Neural cell (in vitro differentiated cells): ENCODE results near the gene IRX6. TPM values are rescaled to one million over a fixed set of nuclear protein-coding genes. Genes with fewer than 3 reads are reported as not detected.

Source experiments
- H2AFZ ChIP-seq: fragments of 200-600, 300-800 bp; sonication (generic), shearing (Covaris generic); 2 replicates; pipeline ENCODE4 v1.6.0; 2014; ENCODE audit warnings: low read depth, mild to moderate bottlenecking, antibody characterized with exemption, low read length, moderate library complexity
- H3F3A ChIP-seq: fragments of 200-600 bp; shearing (Covaris generic); 2 replicates; pipeline ENCODE4 v1.6.1; 2016; ENCODE audit warnings: mild to moderate bottlenecking, moderate library complexity, mixed read lengths, antibody characterized with exemption, low read length; ENCODE audit not compliant: insufficient read depth, poor library complexity, severe bottlenecking
- H3K27ac ChIP-seq: fragments of 200-600, 300-800 bp; sonication (generic), shearing (Covaris generic); 2 replicates; pipeline ENCODE4 v1.5.1; 2014; ENCODE audit warnings: mild to moderate bottlenecking, low read length, moderate library complexity
- H3K27me3 ChIP-seq: fragments of 300-800, 200-600 bp; sonication (generic), shearing (Covaris generic); 2 replicates; pipeline ENCODE4 v1.6.0; 2014; ENCODE audit warnings: mild to moderate bottlenecking, low read depth, low read length, moderate library complexity; ENCODE audit not compliant: insufficient read depth
- H3K36me3 ChIP-seq: fragments of 300-800, 200-600 bp; sonication (generic), shearing (Covaris generic); 2 replicates; pipeline ENCODE4 v1.5.1; 2014; ENCODE audit warnings: mild to moderate bottlenecking, antibody characterized with exemption, low read length, moderate library complexity; ENCODE audit not compliant: insufficient read depth
- H3K4me2 ChIP-seq: fragments of 300-800, 200-600 bp; sonication (generic), shearing (Covaris generic); 2 replicates; pipeline ENCODE4 v1.6.0; 2014; ENCODE audit warnings: mild to moderate bottlenecking, low read length
- H3K4me3 ChIP-seq: fragments of 300-800, 200-600 bp; sonication (generic), shearing (Covaris generic); 2 replicates; pipeline ENCODE4 v1.5.1; 2014; ENCODE audit warnings: mild to moderate bottlenecking, low read length, moderate library complexity
- H3K79me2 ChIP-seq: fragments of 200-600 bp; shearing (Covaris generic); replicated peaks from 2 replicates; pipeline ENCODE4 v1.6.0; 2014; ENCODE audit warnings: mild to moderate bottlenecking, low read length, moderate library complexity; ENCODE audit not compliant: insufficient read depth
- H3K9ac ChIP-seq: fragments of 300-800, 200-600 bp; sonication (generic), shearing (Covaris generic); 2 replicates; pipeline ENCODE4 v1.6.1; 2016; ENCODE audit warnings: mild to moderate bottlenecking, low read length, mixed read lengths
- H3K9me2 ChIP-seq: fragments of 200-600 bp; shearing (Covaris generic); 2 replicates; pipeline ENCODE4 v1.6.1; 2016; ENCODE audit warnings: mild to moderate bottlenecking, low read length, mixed read lengths; ENCODE audit not compliant: insufficient read depth
- H3K9me3 ChIP-seq: fragments of 200-600, 300-800 bp; sonication (generic), shearing (Covaris generic); 2 replicates; pipeline ENCODE4 v1.6.1; 2016; ENCODE audit warnings: mild to moderate bottlenecking, mixed run types, low read length, moderate library complexity, mixed read lengths
- H4K20me1 ChIP-seq: fragments of 200-600 bp; shearing (Covaris generic); 2 replicates; pipeline ENCODE4 v1.6.1; 2016; ENCODE audit warnings: mild to moderate bottlenecking, mixed run types; ENCODE audit not compliant: insufficient read depth
- CTCF ChIP-seq: fragments of 450-650 bp; IDR thresholded peaks from 2 replicates; pipeline ENCODE4 v1.5.1; 2014; ENCODE audit warnings: antibody characterized with exemption, mild to moderate bottlenecking, moderate library complexity; ENCODE audit not compliant: poor library complexity, severe bottlenecking
- EP300 ChIP-seq: fragments of 450-650 bp; conservative IDR thresholded peaks from 2 replicates; pipeline ENCODE4 v1.6.1; 2014; ENCODE audit warnings: antibody characterized with exemption, mild to moderate bottlenecking, moderate library complexity; ENCODE audit not compliant: poor library complexity, severe bottlenecking
- EZH2 ChIP-seq: fragments of 200-600, 300-800 bp; shearing (Covaris generic), sonication (generic); IDR thresholded peaks from 2 replicates; pipeline ENCODE4 v1.6.1; 2014; ENCODE audit warnings: antibody characterized with exemption, low read length, borderline replicate concordance, mild to moderate bottlenecking; ENCODE audit not compliant: insufficient read depth, poor library complexity, severe bottlenecking
- MXI1 ChIP-seq: fragments of 450-650 bp; conservative IDR thresholded peaks from 2 replicates; pipeline ENCODE4 v1.6.1; 2014; ENCODE audit warnings: antibody characterized with exemption, mild to moderate bottlenecking; ENCODE audit not compliant: poor library complexity, severe bottlenecking
- POLR2AphosphoS5 ChIP-seq: IDR thresholded peaks from 2 replicates; pipeline ENCODE4 v1.6.1; 2012
- RAD21 ChIP-seq: fragments of 450-650 bp; conservative IDR thresholded peaks from 2 replicates; pipeline ENCODE4 v1.6.1; 2014; ENCODE audit warnings: antibody characterized with exemption, mild to moderate bottlenecking, moderate library complexity
- REST ChIP-seq: IDR thresholded peaks from 2 replicates; pipeline ENCODE4 v1.6.1; 2012; ENCODE audit warnings: borderline replicate concordance
- SMC3 ChIP-seq: fragments of 450-650 bp; conservative IDR thresholded peaks from 2 replicates; pipeline ENCODE4 v1.6.1; 2014; ENCODE audit warnings: antibody characterized with exemption, mild to moderate bottlenecking, moderate library complexity; ENCODE audit not compliant: poor library complexity
- TAF1 ChIP-seq: IDR thresholded peaks from 2 replicates; pipeline ENCODE4 v1.6.1; 2012; ENCODE audit warnings: low read depth
- polyA plus RNA-seq: library from polyadenylated mRNA; depleted of rRNA; stranded (reverse); fragments of >200 nt; gene quantifications from 2 replicates; pipeline ENCODE4 v1.2.3, GENCODE V29; 2014

The IRX6 gene
- polyA plus RNA-seq, 1 donor from 2014 or later = not detected

GRCh38 chr16:55364811-55365210, 40.8 kb downstream of the IRX6 start:
- TF ChIP-seq SMC3 = no peak
- no peak for TF ChIP-seq POLR2AphosphoS5
- TF ChIP-seq EP300 = no peak
- TF ChIP-seq EZH2 = no peak
- TF ChIP-seq REST = no peak
- TF ChIP-seq TAF1 = no peak
- TF ChIP-seq MXI1 = no peak
- no peak for TF ChIP-seq CTCF
- TF ChIP-seq RAD21 = no peak
- Histone ChIP-seq H3K4me2 (no peak overlapping the region), H3K9ac (no peak overlapping the region), H3K27ac (no peak overlapping the region), H2AFZ (no peak overlapping the region), H3F3A (no peaks in the 10 kb centered on the region), H3K36me3 (no peaks in the 10 kb centered on the region), H3K4me3 (no peak overlapping the region), H3K27me3 (peaks cover 24% of the 10 kb centered on the region), H4K20me1 (no peaks in the 10 kb centered on the region), H3K9me2 (no peaks in the 10 kb centered on the region), H3K79me2 (no peaks in the 10 kb centered on the region), H3K9me3 (no peaks in the 10 kb centered on the region)

GRCh38 chr16:55367301-55367811, 43.4 kb downstream of the IRX6 start:
- H3K27ac ChIP-seq = no peak overlapping the region
- peaks cover 47% of the 10 kb centered on the region for H3K27me3 ChIP-seq
- H4K20me1 ChIP-seq = no peaks in the 10 kb centered on the region
- no peak overlapping the region for H3K4me3 ChIP-seq
- H2AFZ ChIP-seq = no peak overlapping the region
- H3K4me2 ChIP-seq = no peak overlapping the region
- no peaks in the 10 kb centered on the region for H3K36me3 ChIP-seq
- H3K9me2 ChIP-seq = no peaks in the 10 kb centered on the region
- no peaks in the 10 kb centered on the region for H3F3A ChIP-seq
- H3K9ac ChIP-seq = no peak overlapping the region
- TF ChIP-seq RAD21 = no peak
- no peak for TF ChIP-seq REST
- no peak for TF ChIP-seq CTCF
- TF ChIP-seq TAF1 = no peak
- TF ChIP-seq EZH2 = no peak
- TF ChIP-seq POLR2AphosphoS5 = no peak
- no peak for TF ChIP-seq MXI1
- TF ChIP-seq EP300 = no peak
- no peaks in the 10 kb centered on the region for H3K9me3 ChIP-seq
- H3K79me2 ChIP-seq = no peaks in the 10 kb centered on the region
